GM21786 (cell line): Measurements from ENCODE around the gene API5.

Experiments used
- ATAC-seq: cut with Tn5 transposase; IDR thresholded peaks from one replicate; pipeline ENCODE4 v1.9.1; 2021; ENCODE audit not compliant: unreplicated experiment

Gene API5

DNA sequence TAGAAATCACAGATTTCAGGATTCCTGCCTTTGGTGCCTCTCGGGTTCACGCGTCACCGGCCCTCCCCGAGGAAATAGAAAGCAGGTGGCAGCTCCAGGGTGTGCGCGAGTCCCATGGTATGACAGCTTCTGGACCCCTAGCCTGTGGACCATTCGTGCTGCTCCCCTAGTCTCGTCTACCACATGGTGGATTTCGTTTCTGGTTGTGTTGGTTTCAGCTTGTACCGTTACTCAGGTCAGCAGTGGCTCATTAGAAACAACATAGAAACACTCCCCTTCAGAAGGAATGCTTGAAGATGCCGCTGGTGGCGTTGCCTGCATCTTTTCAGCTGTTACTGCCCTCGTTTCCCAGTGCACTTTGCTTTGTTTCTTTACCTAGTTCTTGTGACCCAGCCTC is 47.6 kb downstream of the API5 start:
- peak; percentile 46 for ATAC-seq

DNA sequence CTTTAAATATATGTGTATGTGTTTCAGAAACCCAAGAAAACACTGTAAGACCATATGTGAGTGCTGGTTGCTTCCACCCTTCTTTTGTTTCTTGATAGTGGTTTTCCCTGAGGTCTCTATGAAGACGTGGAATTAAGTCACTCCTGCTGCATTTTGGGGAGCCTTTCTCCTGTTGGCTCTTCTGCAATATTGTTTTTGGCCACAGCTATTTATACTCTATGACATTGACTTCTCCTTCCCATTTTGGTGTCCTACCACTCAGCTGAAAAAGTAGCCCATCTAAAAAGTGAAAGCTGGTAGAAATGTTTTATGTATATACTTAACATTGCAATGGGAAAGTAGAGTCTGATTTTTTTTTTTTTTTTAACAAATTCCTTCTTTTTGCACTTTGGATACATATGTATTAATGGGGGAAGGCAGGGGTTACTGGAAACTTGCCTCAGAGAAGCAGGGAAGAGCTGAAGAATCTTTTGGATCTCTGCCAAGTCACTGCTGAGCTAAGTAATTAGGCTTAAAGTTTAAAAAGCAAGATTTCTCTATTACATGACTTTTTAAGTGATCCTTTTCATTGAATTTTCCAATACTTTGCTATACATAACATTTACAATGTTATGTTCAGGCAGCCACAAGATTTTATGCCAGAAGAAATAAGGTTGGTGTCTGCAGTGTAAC is 48.7 kb downstream of the API5 start:
- ATAC-seq = no peak

DNA sequence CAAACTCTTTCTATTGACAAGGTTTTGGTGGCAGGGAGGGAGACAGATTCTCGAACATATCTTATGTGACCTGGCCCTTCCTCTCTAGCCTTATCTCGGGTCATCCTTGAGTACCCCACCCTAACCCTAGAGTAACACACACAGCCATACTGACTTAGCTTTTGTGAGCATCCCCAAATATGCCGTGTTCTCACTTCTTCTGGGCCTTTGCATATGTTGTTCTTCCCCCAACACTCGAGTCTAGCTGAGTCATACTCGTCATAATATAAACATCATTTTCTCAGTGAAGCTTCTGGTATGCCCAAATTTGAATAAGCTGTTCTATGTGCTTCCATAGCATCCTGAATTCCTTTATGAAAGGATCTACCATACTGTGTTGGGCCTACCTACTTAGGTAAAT is 54.9 kb downstream of the API5 start:
- ATAC-seq = no peak

GRCh38 chr11:43367382-43368178 is 55.8 kb downstream of the API5 start:
- no peak for ATAC-seq

DNA sequence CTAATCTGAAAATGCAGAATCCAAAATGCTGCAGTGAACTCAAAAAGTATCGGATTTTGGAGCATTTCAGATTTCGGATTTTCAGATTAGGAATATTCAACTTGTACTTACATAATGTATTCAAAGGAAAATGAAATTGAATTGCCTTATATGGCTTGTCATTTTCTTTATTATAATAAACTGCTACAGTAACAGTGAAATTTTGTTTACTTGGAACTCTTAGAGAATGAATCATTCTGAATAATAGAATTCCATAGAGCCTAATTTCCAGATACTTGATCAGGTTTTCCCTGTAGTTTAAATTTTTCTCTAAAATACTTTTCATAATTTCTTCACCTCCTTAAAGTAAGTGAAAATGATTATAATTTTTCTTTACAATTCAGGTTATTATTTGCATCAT is 64.3 kb downstream of the API5 start:
- no peak for ATAC-seq

DNA sequence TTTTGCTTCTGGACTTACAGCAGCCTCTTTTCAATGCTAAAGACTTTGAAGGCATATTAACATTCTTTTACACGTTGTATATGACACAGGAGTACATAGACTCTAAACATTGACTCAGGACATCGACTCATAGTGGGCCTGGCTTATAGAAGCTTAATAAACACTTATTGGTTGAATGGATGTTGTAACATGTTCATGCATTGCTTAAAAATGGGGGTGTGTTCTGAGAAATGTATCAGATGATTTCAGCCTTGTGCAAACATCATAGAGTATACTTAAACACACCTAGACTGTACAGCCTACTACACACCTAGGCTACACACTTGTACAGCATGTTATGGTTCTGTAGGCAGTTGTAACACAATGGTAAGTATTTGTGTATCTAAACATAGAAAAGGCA is 64.8 kb downstream of the API5 start:
- ATAC-seq = no peak

DNA sequence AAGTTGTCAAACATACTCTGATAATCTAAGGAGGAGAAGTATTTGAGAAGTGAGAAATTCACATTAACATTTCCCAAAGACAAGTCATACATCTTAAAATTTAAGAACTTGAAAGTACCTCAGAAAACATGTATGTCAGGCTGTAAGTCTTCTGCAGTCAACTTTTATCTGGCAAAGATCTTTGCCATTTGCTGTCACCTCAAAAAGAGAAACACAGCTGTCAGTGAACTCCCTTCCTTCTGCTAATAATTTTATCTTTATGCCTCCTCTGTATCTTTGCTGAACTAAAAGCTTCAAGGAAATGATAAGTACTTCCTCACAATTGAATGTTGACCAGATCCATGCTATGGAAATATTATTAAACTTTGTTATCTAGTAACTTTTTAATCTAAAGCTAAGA is 65.6 kb downstream of the API5 start:
- ATAC-seq = no peak

DNA sequence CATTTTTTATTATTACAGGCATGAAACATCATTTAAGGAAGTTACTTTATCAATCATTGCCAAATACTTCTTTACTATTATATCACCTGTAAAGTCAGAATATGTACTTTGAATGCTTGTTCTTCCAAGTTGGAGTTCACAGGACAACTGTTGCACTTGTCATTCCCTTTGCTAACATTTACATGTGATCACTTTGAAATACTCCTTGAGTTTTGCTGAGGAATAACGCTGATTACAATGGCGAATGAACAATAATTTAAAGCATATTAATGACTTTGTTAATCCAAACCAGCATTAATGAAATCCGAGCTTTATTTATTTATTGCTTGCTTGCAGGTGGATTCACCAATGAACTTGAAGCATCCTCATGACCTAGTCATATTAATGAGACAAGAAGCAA is 67.1 kb downstream of the API5 start:
- ATAC-seq = no peak

DNA sequence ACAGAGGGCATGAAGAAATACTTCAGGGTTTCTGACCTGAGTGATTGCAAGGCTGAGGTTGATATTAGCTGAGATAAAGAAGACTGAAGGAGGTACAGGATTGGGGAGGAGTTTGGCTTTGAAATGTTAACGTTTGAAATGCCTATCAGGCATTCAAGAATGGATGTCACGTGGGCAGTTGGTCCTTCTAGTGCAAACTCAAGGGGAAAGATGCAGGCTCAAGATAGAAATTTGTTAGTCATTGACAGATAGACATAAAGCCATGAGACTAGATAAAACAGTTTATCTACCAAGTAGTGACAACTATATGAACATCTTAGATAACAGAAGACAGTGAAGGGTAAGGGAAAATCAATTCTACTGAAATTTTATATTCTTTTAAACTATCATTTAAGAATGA is 70.0 kb downstream of the API5 start:
- no peak for ATAC-seq

- no peak for ATAC-seq
Observed at GRCh38 chr11:43382614-43383013, 70.8 kb downstream of the API5 start.

GRCh38 chr11:43384393-43384792 is 72.6 kb downstream of the API5 start:
- ATAC-seq = no peak

DNA sequence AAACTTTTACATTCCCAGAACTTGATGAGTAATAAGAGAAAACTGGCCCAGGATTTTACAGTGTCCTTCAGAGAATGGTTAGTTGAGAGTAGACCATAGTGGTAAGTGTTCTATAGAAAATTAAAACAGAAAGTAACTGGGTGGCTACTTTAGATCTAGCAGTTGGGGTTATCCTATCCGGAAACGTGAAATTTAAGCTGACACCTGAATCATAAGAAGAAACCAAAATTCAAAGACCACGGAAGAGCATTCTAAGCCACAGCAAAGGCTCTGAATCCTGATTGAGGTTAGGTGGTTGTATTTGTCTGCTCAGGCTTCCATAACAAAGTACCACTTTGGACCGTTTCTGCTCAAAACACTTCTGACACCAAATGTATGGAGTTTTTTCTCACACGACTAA is 80.9 kb downstream of the API5 start:
- no peak for ATAC-seq

DNA sequence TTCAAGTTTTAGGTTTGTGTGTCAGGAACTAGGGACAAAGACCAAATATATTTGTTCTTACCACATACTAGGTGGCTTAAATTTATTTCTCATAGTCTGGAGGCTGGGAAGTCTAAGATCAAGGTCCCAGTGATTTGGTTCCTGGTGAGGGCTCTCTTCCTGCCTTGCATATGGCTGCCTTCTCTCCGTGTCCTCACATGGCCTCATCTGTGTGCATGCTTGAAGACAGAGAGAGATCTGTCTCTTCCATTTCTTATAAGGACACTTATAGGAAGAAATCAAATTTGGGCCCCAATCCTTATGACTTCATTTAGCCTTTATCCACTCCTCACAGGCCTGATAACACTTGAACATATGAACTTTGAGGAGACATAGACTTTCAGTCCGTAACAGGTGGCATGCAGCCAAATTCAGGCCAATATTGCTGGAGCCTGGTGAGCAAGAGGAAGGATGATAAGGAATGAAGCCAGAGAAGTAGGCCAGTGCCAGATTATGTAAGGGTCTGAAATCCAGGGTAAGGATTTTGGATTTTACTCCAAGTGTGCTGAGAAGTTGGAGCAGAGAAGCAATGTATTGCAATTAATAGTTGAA is 82.1 kb downstream of the API5 start:
- ATAC-seq = no peak
